Pulmonary artery endothelial cell (primary cell): ENCODE results near the gene SNX25. TPM values are rescaled to one million over a fixed set of nuclear protein-coding genes. Genes with fewer than 3 reads are reported as not detected.
"Not testable (repeated sequence)": the region's sequence is repeated elsewhere in the genome, so short reads cannot be mapped to it uniquely, and the experiment has no call there.

Experiments
- DNase-seq: peaks from one replicate; pipeline ENCODE4 v3.0.0-alpha.2; 2011; ENCODE audit warnings: low read depth, low spot score
- total RNA-seq: library from RNA; depleted of rRNA; stranded (reverse); fragments of >200 nt; gene quantifications from 2 replicates; pipeline ENCODE4 v1.2.3, GENCODE V29; 2014

The SNX25 gene
- total RNA-seq, 1 donor from 2014 or later = 23.5 TPM

DNA sequence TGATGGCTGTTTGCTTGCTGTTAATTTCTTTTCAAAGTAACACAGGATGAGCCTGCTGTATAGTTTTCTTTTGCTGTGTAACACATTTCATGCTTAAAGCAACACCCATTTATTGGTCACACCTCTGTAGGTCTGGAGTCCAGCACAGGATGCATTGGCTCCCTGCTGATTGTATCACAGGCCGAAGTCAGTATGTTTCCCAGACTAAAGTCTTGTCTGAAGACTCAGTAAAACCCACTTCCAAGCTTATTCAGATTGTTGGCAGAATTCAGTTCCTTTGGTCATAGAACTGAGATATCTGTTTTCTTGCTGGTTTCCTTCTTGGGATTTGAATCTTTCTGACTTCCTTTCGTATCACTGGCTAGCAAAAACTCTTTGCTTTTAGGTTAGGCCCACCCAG lies 132.0 kb downstream of the SNX25 start:
- no peak for DNase-seq

GRCh38 chr4:185341841-185342240 lies 132.4 kb downstream of the SNX25 start:
- DNase-seq = no peak

GRCh38 chr4:185343726-185344581 lies 134.6 kb downstream of the SNX25 start:
- DNase-seq = no peak

DNA sequence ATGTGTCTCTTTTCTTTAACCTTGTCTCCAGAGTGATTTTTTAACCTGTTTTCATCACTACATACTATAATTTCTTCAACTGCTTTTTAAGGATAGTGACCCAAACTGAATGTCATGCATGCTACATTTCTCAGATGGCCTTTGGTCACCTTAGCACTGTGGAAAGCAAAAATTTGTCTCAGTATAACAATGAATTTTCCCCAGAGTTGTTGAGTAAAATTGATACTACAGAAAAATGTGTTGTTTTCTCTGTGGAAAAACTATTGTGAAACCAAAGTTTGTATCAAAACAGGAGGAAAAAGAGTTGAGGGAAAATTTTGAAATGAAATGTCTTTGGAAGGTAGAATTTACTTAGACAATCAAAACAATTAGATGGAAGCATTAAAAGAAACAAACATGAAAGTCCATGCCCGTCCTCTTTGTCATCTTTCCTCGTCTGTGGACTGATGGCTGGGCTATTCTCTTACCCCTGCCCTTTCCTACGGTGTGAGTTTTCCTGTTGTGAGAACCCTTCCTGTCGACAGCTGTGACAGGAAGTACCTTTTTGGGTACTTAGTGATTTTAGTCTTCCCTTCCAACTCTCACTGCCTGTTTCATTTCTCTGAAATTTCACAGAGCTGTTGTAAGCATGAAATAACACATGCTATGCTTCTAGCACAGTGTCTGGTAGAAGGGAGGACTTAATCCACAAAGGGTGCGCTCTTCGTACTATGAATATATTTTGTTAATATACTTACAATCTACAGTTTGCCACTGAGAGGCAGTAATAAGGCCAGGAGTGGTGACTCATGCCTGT lies 135.5 kb downstream of the SNX25 start:
- DNase-seq = no peak

DNA sequence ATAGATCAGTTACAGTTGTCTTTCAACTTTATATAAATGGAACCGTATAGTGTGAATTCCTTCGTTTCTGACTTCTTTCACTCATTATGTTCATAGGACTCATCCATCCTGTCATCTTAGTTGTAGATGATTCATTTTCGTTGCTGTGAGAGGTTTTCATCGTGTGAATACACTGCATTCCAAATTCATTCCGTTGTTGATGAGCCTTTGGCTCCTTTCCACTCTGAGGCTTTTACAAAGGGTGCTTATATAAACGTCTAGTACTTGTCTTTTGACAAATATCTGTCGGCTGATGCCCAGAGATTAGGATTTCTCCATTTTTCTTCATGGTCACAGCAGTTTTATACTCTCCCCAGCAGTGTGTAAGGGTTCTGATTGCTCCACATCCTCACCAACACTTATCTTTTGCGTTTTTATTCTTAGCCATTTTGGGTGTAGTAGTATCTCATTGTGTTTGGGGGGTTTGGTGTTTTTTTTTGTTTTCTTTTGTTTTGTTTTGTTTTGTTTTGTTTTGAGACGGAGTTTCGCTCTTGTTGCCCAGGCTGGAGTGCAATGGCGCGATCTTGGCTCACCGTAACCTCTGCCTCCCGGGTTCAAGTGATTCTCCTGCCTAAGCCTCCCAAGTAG lies 137.7 kb downstream of the SNX25 start:
- DNase-seq = no peak

DNA sequence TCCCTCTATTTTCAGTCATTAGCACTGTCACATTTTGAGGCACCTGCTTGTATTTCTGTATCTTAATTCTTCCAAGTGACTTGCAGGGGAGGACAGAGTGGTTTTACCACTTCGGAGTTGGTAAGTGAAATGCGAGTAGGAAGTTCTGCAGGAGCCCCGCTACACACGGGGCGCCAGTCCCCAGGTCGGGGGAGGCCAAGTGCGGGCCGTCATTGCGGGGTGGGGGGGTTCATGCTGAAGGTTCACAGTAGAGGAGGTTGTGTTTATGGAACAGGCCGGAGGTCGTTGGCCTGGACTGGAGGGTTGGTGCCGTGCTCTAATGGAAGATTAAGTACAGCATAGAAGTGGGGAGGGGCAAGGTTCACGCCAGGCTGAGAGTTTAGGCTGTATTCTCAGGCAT lies 142.3 kb downstream of the SNX25 start:
- DNase-seq = no peak

DNA sequence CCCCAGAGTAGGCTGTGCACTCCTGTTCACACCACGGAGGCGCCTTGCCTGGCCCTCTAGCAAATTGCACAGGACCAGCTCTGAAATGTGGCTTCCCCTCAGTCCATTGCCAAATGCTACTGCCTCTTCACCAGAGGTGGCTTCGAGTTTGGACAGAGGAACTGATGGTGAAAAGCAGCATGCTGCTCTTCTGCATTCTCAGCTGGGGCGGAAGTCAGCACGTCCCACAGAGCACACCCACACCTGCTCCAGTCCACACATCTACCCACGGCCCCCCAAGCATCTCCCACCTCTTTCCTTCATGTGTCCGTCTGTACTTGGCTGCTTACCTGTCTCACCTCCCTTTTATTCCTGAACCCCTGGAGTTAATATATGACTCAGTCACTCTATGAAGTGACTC lies 142.8 kb downstream of the SNX25 start:
- DNase-seq = no peak

- no peak for DNase-seq
Measured at GRCh38 chr4:185352741-185353140, 143.3 kb downstream of the SNX25 start.

DNA sequence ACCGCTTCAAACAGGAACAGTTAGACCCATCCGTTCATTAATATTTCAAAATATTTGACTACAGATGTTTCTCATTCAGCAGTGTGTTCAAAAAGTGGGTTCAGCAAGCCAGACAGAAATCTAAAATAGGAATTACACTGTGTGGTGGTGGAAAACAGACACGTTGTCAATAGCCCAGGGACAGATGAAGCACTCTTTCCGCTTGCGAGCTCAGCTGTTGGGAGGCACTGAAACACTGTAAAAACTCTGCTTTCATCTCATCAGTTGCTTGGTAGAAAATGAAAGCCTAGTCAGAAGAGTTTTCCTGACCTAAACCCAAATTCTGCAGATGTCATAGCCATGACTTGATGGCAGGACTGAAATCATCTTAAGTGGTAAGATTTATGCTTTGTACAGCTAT lies 147.8 kb downstream of the SNX25 start:
- DNase-seq = no peak

DNA sequence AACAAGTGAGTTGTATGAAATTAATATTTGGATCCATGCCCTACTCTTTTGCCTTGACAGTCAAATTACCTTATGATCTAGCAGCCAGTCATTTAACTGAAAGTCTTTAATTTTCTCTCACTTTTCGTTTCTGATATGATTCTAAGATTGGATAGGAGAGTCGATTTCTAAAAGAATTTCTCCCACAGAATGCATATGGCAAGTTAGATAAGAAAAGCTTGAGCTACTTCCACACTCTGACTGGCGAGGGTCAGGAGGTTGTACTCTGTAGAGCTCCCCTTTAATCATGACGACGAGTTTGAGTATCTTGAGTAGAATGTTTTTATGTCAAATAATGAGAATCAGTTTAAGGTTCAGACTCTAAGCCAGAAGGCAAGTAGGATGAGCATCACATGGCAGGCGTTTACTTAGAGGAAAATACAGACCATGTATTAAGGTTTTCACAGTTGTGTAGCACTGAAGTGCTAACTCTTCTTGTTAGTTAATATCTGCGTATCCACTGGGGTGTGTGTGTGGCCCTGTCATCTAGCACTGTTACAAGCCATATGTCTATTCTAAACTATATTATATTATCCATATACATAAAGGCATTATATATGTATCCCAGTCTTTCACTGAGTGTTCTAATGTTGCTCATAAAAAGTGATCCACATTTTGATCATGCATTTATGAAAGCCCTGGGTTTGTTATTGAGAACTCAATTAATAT lies 148.5 kb downstream of the SNX25 start:
- no peak for DNase-seq

GRCh38 chr4:185358514-185358913 lies 149.1 kb downstream of the SNX25 start:
- DNase-seq = peak; percentile 61

GRCh38 chr4:185358959-185359358 lies 149.6 kb downstream of the SNX25 start:
- DNase-seq = no peak

DNA sequence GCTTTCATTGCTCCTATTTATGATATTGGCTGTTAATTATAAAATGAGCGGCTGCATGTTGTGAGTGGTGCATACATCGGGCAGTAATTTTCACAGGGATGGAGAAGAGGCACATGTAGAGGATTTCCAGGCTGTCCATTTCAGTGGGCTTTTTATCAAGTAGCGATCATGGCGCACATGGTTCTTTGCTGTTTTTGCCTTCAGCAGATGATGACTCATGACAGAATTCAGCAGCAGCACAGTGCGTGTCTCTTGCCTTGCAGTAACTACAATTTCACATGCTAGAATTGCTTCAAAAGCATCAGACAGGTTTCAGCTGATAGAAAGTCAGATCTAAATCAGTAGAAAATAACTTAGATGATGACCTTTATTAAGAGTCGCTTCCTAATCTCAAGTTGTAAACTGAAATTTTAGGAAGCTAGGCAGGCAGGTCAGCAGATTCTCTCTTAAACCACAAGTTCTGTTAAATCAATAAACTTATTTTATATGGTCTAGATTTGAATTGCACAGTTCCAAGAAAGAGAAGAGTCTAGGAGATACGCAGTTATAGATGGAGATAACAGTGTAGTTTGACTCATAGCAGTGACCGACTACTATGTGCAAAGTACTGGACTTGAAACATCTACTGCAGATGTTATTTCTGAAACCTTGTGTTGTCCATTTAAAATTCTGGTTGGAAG lies 150.5 kb downstream of the SNX25 start:
- DNase-seq = no peak

DNA sequence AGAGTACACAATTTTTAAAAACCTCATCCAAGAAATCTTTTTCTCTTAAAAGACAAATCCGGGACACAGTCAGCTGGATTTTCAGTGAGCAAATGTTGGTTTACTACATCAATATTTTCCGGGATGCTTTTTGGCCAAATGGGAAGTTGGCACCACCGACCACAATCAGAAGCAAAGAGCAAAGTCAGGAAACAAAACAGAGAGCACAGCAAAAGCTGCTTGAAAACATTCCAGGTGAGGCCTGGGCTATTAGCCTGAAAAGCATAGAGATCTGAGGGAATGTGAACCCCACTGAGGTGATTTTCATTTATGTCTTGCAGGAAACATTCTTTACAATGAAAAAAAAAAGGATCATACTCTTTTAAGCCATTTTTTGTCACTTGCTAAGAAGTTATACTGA lies 152.5 kb downstream of the SNX25 start:
- no peak for DNase-seq

- not testable (repeated sequence) for DNase-seq
Measured at GRCh38 chr4:185362570-185362969, 153.2 kb downstream of the SNX25 start.

GRCh38 chr4:185363251-185363650 lies 153.9 kb downstream of the SNX25 start:
- DNase-seq = no peak

- DNase-seq = no peak
Measured at GRCh38 chr4:185364886-185365285, 155.5 kb downstream of the SNX25 start.

DNA sequence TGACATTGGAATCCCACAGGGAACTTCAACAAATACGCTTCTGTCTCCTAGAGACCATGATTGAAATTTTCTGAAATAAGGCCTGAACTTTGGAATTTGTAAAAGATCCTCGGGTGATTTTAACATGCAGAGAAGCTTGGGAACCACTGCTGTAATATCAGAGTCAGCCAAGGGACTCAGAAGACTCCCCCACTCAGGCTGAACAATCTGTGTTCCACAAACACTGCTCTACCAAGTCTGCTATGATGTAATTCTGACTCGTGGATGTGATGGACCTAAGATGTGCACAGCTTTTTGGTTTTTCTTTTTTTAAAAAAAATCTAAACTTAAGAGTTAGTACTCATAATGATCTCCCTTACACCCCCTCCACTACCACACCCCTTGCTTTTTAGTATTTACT lies 160.3 kb downstream of the SNX25 start:
- DNase-seq = no peak

GRCh38 chr4:185370268-185370949 lies 161.0 kb downstream of the SNX25 start:
- no peak for DNase-seq

GRCh38 chr4:185371702-185372101 lies 162.3 kb downstream of the SNX25 start:
- no peak for DNase-seq
